ENCODE measurements around the gene SGCG.
"Not testable (repeated sequence)": the region's sequence is repeated elsewhere in the genome, so short reads cannot be mapped to it uniquely, and the experiment has no call there.

The SGCG gene, protein sequence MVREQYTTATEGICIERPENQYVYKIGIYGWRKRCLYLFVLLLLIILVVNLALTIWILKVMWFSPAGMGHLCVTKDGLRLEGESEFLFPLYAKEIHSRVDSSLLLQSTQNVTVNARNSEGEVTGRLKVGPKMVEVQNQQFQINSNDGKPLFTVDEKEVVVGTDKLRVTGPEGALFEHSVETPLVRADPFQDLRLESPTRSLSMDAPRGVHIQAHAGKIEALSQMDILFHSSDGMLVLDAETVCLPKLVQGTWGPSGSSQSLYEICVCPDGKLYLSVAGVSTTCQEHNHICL

DNA sequence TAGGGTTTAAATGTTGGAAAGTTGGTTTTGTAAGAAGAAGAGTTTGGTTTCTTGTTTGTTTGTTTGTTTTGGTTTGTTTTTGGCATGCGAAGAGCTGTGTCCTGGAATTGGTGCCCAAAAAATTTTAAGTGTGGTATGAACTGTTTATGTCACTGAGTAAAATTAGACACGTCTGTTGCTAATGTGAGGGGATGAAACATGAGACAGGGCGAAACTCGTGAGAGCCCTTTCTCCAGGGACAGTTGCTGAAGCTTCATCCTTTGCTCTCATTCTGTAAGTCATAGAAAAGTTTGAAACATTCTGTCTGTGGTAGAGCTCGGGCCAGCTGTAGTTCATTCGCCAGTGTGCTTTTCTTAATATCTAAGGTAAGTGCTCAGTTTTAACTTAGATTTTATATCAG is at the start of gene SGCG:
Gene SGCG, plus strand, starts transcription at position 269 of the 400 bp plus-strand sequence. CDS start 22,716 bp downstream, outside the sequence.
- no peak for DNase-seq (ENCODE audit: low spot score)

DNA sequence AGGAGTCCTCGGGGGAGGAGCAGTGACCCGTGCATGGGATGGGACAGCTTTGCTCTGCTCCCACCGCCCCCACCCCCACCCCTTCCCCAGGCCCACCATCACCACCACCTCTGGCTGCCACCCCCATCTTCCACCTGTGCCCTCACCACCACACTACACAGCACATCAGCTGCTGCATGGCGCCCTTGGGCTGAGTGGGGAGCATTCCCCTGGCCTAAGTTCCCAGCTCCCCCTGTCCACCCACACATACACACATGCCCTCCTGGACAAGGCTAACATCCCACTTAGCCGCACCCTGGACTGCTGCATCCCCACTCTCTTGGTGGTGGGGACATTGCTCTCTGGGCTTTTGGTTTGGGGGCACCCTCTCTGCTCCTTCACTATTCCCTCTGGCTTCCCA is 46.2 kb upstream of the SGCG start:
- no peak for DNase-seq (ENCODE audit: low spot score)

DNA sequence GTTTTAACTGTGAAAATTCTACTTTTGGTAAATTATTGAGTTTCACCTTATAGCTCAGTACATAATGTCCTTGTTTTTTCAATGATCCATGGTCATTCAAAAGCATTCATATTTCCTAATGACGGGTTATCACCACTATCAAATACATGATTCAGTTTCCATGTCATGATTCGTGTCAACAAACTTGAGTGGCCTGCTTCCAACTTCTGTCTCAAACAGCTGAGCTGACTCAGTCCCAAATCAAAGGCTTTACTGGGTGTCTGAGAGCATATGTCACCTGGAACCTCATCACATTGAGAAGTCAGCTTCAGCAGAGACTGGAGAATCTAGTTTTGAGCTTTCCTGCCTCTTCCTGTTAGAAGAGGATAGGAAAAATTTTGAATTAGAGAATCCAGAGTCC is 40.3 kb upstream of the SGCG start:
- no peak for DNase-seq (ENCODE audit: low spot score)

DNA sequence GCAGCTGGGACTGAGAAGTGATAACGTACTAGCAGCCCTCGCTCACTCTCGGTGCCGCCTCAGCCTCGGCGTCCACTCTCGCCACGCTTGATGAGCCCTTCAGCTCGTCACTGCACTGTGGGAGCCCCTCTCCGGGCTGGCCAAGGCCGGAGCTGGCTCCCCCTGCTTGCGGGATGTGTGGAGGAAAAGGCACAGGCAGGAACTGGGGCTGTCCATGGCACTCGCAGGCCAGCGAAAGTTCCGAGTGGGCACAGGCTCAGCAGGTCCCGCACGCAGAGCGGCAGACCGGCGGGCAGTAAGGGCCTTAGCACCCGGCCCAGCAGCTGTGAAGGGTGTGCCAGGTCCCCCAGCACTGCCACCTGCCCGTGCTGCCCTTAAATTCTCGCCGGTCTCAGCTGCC is 38.8 kb upstream of the SGCG start:
- DNase-seq (ENCODE audit: low spot score), result no peak

DNA sequence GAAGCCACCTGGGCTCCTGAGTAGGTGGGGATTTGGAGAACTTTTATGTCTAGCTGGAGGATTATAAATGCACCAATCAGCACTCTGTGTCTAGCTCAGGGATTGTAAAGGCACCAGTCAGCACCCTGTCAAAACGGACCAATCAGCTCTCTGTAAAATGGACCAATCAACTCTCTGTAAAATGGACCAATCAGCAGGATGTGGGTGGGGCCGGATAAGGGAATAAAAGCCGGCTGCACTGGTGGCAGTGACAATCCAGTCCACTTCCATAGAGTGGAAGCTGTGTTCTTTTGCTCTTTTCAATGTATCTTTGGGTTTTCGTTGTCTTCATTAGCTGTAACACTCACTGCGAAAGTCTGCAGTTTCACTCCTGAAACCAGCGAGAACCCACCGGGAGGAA is 38.2 kb upstream of the SGCG start:
- DNase-seq (ENCODE audit: low spot score), result not testable (repeated sequence)

DNA sequence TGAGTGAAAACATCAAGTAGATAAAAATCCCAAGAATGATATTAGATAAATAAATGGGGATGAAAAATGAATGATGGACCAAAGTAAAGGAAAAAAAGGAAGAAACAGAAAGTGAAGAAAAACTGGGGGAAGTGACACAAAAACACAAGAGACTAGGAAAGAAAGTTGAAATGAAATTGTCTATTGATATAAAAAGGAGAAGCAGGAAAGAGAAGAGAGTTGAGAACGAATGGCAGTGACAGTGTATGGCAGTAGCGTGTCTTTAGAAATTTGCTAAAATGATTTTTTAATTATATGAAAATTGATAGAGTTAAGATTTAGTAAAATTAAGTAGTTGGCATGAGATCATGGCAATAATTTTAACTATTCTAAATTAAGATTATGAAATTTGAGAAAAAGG is 36.3 kb upstream of the SGCG start:
- no peak for DNase-seq (ENCODE audit: low spot score)

DNA sequence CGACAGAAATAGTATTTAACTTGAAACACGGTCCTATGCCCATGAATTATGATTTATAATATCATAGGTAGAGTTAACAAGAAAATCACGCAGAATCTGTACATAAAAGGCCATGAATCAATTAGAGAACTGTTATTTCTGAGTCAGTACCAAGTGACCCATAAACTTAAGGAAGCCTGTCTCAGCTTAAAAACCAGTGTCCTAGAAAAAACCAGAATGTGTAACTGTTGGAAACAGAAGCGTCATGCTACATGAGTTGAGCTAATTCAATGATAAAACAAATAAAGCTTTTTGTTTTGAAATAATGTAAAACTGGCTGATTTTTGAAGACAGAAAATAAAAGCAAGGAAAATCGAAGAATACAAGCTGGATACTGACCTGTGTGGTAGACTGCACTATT is 34.8 kb upstream of the SGCG start:
- no peak for DNase-seq (ENCODE audit: low spot score)

DNA sequence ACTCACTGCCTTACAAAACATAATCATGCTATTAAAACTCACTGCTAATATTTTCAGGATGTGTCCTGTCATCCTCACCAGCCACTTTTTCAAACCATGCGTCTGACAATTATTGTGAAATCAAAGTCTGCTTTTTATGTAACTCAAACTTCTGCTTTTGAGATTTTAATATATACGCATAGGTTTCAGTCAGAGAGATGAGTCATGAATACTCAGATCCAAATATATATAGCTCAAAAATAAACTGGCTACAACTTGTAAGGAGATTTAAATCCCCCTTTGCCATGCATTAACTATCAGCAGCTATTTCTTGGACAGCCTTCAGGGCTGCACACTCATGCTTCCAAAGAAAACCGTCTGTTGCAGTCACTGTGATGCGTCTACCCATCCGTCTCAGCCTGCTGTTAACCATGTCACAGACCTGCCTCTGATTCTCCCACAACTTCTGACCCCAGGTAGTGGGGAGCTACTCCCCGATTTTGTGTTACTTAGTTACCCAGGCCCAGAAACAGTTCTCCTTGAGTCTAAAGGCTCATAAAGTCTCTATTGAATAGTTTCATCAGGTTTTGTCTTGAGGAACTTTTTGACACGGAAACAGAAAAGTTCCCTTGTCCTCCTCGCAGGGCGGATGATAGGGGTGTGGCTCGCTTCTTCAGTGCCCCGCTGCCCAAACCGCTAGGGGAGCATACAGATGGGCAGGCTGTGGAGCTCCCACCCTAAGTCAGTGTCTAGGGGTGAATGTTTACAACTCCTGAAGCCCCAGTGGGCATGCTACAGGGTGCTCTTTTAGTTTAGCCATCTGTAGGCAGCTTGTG is 33.8 kb upstream of the SGCG start:
- no peak for DNase-seq (ENCODE audit: low spot score)

DNA sequence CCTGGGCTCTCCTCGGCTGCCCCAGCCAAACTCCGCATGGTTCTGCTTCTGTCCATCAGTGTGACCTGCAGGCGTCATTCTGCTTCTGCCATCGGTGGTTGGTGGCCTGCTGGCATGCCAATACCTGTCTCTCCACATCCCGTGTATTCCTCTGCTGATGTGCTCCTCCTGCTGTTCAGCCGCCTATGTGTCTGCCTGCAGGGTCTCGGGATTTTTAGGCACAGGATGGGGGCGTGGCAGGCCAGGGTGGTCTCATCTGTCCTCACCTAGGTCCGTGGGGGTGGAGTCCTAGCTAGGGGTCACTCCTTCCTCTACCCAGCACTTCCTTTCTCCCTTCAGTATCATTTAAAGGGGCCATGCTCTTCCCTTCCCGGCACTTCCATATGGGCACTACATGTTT is 33.0 kb upstream of the SGCG start:
- no peak for DNase-seq (ENCODE audit: low spot score)

DNA sequence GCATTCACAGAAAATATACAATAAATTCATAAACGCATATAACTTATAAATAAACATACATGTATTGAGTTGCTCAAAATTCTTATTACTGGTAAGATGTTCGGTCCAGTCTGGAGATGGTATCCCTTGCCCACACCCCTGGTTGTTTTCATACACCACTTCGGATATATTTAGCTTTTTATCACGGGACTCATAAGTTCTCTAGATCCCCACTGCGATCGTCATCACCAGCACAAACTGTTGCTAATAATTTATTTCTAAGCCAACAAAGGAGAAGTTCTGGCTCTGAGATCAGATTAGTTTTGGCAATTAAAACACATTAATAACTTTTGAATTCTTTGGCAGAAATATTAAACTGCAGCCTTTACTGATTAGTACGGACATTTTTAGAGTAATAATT is 23.0 kb upstream of the SGCG start:
- no peak for DNase-seq (ENCODE audit: low spot score)

DNA sequence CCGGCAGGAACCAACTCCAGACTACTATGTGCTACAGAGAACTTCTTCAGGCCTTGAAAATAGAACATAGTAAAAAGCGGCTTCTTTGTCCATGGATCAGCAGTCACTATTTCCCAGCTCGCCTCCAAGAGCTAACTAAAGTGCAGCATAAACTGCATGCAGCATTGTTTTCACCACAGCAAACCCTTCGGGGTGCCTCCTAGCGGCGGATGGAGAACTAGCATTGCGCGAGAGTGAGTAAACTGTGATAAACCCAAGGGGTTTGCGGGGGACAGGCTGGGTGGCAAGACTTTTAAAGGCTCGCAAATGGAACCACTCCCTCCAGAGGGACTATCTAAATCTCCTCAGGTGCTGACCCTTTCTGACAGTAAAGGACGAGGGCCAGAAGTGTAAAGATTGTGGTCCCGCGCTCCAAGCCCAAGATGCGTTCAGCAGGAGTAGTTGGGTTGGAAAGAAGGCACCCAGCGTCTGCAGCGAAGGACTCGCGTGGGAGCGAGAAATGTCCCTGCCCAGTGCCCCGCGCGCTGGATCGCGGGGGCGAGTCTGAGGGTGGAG is 21.5 kb upstream of the SGCG start:
- DNase-seq (ENCODE audit: low spot score), result no peak

DNA sequence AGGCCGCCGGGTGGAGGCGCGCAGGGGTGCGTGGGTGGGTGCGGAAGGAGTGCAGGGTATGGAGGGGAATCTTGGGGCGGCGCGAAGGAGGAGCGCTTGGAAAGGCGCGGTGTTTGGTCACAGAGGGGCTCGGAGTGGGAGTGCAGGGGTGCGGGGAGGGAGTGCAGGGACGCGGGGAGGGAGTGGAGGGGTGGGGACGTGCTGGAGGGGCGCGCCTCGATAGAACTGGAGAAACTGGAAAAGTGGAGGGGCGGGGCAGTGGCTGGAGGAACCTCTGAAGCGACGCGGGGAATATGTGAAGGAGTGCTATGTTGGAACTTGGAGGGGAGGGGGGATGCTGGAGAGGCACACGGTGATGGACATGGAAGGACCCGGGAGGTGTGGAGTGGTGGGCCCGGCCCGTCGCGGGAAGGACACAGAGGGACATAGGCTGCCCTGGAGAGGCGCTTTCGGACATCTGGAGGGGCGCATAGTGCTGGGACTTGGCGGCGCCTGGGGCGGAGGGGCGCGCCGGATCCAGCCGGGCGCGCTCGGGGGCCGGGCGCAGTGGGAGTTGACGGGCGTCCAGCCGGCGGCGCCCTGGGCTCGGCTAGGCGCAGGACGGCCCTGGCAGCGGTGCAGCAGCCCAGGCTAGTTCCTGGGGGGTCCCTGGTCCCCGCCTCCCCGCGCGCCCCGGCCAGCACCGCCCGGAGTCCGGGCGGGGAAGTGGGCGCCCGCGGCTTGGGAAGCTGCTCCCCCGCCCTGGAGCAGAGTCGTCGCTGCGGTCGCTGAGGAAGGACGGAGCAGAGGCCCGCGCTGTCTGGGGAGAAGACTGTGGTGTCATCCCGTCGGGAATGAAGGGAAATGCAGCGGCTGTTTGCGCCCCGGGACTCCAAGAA is 20.8 kb upstream of the SGCG start:
- DNase-seq (ENCODE audit: low spot score), result no peak

DNA sequence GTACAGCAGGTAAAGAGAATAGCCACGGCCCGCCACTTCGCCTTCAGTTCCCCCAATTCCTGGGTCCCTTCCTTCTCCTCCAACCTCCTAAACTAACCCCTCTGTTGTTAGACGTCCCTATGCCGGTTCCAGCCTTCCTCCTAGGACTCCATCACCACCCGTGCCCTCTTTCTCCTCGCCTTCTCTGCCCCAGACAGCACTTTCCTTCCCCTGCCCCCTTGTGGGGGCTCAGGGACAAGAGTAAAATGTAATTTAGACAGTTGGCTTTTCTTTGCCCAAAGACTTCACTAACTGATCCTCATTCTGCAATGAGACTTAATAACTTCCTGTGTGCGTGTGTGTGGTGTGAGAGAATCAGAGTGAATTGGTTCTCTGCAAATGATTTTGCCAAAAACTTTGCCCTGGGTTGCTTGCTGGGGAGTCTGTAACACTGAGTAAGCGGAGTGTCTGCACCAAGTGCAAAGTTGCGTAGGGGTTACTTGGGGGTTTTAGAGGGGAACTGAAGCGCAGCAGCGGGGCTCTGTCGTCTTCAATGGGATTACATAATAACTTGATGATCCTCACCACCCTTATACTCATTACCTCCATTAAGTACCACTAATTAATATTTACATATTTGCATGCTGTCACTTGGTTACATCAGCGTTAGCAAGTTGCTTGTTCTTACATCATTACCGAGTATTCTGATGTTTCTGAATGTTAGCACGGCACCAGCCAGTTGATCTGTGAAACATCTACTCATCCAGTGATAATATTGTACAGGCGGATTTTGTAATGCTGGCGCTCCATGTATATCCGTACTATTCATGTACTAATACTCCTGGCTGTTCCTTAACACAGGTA is 19.9 kb upstream of the SGCG start:
- no peak for DNase-seq (ENCODE audit: low spot score)

DNA sequence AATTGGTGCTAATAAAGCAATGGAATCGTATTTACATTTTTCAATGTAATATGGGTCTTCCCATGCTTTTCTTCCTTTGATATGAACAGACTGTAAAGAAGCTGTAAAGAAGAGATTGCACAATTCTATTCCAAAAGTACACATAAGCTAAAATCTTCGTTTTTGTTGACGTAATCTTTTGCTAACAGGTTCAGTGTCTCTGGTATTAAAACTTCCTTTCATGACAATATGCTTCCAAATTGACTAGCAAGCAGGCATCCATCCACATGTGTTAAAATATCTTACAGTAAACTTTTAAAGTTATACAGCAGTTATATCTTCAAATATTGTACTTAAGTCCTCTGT is 19.3 kb upstream of the SGCG start:
- no peak for DNase-seq (ENCODE audit: low spot score)

DNA sequence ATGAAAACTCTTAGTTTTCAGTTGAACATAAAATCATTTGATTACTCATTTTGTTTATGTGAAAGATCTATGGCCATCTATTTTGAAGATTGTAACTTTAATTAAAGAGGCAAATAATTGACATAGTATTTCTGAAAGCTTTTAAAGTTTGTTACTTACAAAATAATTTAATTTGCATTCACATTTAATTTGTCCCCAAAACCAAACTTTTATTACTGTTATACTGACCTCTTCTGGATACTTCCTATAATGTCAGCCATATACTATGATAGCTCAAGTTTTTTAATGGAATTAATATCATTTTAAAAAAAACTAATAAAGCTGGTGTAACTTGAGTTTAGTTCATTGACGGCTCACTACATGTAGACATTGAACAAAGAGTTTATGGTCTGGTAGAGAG is 4.9 kb upstream of the SGCG start:
- no peak for DNase-seq (ENCODE audit: low spot score)

DNA sequence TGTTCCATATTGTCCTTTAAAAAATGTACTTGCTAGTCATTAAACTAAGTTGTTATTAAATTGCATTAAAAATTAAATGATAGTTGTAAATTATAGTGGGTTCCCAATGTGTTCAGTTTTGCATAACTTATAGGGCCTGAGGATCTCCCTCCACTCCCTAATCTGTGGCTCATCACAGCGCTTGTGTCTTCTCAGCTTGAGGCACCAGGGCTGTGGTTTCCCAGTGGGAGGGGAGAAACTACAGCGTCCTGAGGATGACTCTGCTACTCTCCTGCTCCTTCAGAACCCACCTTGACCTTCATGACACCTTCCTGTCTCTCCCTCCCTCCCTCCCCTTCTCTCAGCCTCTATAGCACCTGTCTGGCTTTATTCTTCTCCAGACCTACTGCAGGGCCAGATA is 1.4 kb downstream of the SGCG start:
- no peak for DNase-seq (ENCODE audit: low spot score)

DNA sequence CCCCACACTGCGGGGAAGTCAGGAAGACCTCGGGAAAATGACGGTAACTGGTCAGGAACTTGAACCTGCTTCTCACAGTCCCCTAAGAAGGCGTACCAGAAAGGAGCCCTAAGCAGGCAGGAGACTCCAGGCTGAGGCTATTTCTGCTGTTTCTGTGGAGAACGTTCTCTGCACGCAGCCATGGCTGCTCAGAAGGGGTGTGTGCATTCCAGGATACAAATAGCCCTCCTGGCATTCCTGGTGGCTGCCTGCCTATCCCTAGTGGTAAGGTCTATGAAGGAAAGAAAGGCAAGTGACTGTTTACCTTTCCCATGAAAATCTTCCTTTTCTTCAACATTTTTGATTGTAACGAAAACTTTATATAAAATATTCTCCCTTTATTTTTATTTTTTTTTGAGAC is 2.5 kb downstream of the SGCG start:
- no peak for DNase-seq (ENCODE audit: low spot score)

DNA sequence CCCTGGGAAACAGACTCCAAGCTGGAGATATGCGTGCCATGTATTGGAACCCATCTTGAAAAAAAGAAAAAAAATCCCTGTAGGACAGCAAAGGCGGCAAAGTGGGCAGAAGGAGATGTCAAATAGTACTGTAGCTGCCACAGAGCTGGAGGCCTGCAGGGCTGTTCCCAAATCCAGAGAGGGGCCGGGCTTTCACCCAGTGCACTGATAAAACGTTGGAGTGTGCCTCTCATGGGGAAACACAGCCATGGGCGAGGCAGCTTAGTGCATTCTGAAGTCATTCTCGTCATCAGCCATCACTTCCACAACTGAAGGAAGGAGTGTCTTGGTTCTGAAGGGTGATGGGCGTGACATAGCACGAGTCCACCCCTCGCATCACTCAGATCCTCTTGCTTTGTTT is 4.8 kb downstream of the SGCG start:
- DNase-seq (ENCODE audit: low spot score), result no peak

DNA sequence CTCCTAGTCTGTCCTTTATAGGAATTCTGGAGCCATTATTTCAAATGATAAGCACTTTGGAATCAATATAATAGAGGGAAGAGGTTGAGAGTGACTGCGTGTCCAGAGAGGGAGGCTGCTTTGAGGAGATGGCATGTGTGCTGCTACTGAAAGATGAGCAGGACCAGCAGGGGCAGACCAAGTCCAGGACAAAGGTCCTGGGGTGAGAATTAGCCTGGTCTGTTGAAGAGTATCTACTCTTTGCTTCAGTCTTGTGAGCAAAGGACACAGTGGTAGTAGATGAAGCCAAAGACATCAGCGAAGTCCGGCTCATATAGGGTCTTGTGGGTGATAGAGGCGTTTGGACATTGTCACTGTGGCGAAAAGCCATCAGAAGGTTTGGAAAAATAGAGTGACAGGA is 21.1 kb downstream of the SGCG start:
- DNase-seq (ENCODE audit: low spot score), result no peak

DNA sequence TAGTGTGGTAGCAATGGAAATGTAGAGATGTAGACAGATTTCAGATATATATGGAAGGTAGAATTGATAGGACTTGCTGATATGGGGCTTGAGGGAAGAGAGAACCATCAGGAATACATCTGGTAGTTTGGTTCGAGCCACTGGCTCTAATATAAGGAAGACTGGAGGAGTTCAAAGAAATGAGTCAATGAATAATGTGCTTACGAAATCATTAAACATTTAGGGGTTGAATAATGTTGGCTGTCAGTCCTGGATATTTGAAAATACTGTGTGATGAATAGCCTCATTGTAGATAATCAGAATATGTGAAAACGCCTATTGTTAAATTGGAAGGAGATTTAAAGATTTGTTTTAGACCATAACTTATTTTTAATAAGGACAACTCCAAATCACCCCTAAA is 21.6 kb downstream of the SGCG start:
- DNase-seq (ENCODE audit: low spot score), result no peak

DNA sequence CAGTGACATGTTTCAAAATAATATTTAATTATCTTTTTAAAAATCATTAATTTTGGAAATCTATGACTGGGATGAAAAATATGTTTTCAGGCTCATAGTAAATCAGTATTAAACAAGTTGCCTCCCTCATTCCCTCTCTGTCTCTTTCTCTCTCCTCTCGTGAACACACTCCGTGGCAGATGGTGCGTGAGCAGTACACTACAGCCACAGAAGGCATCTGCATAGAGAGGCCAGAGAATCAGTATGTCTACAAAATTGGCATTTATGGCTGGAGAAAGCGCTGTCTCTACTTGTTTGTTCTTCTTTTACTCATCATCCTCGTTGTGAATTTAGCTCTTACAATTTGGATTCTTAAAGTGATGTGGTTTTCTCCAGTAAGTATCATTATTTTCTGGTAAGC is 22.7 kb downstream of the SGCG start:
- DNase-seq (ENCODE audit: low spot score), result no peak

DNA sequence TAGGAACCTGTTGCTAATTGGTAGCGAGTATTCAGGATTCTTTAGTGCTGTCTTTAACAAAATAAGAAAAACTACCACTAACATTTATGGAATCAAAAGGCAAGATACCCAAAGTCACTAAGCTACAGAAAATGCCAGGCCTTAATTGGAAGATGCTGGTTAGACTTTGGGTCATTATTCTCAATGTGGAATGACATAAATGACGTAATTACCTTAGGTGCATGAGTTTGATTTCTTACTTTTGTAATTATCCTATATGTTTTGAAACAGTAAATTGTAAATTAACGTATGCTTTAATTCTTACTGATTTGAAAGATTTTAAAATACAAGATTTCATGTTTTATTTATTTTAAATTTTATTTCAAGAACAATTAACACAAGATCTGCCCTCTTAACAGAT is 25.0 kb downstream of the SGCG start:
- no peak for DNase-seq (ENCODE audit: low spot score)

Data from CD4-positive, alpha-beta T cell treated with Interleukin-2 at 100 ng/mL for 4 hours (primary cell).